Stomach (tissue), 9 donors: ENCODE measurements around the gene CHST11. TPM values are rescaled to one million over a fixed set of nuclear protein-coding genes. Genes with fewer than 3 reads are reported as not detected.

Experiments
- DNase-seq, 2 donors: peaks; one replicate each; pipeline versions ENCODE4 v3.0.0 to v3.0.0-alpha.2; 2013 to 2019
- H3K27ac ChIP-seq, 5 donors: fragments of 200-600 bp in 4 of 5; sonication (generic) in 4 of 5; one replicate each; pipeline ENCODE4 v1.5.1; 2013 to 2019; ENCODE audit warnings: mild to moderate bottlenecking in 1 of 5, moderate library complexity in 1 of 5
- H3K27me3 ChIP-seq, 3 donors: fragments of 200-600 bp; sonication (generic); one replicate each; pipeline ENCODE4 v1.5.1; 2017 to 2019; ENCODE audit warnings: mixed run types in 1 of 3
- H3K36me3 ChIP-seq, 4 donors: fragments of 200-600 bp; sonication (generic); 1 replicate in 3 of 4; 2 replicates in 1 of 4; pipeline ENCODE4 v1.5.1; 2016 to 2019
- H3K4me1 ChIP-seq, 4 donors: fragments of 200-600 bp; sonication (generic); one replicate each; pipeline ENCODE4 v1.5.1; 2016 to 2019
- H3K4me3 ChIP-seq, 4 donors: fragments of 200-600 bp; sonication (generic) in 3 of 4; one replicate each; pipeline ENCODE4 v1.5.1; 2016 to 2019; ENCODE audit warnings: mild to moderate bottlenecking in 1 of 4
- H3K9me3 ChIP-seq, 4 donors: fragments of 200-600 bp; sonication (generic); one replicate each; pipeline ENCODE4 v1.5.1; 2016 to 2019
- CTCF ChIP-seq, 7 experiments: fragments of 450-650 bp in 4 of 7; fragments of 200-600 bp in 3 of 7; sonication (generic) in 3 of 7; IDR thresholded peaks; one replicate each; pipeline ENCODE4 v1.5.1; 2016 to 2019; ENCODE audit warnings: antibody characterized with exemption in 7 of 7, control low read depth in 2 of 7, mild to moderate bottlenecking in 1 of 7
- EP300 ChIP-seq: sonication (generic); formaldehyde crosslinking; IDR thresholded peaks from one replicate; pipeline ENCODE4 v1.6.1; 2017; ENCODE audit warnings: antibody characterized with exemption
- POLR2A ChIP-seq, 4 donors: fragments of 450-650 bp; IDR thresholded peaks; one replicate each; pipeline ENCODE4 v1.6.1; 2016; ENCODE audit warnings: antibody characterized with exemption in 4 of 4, control low read depth in 2 of 4, mild to moderate bottlenecking in 1 of 4, moderate library complexity in 1 of 4
- POLR2AphosphoS5 ChIP-seq, 3 donors: sonication (generic); formaldehyde crosslinking; IDR thresholded peaks; one replicate each; pipeline ENCODE4 v1.6.1; 2016; ENCODE audit warnings: antibody characterized with exemption in 3 of 3
- WGBS, 5 donors: extraction: QIAGEN DNeasy Blood & Tissue Kit in 3 of 5; methylation state at CpG; one replicate each; pipeline versions ENCODE4 v1.1.5 to v1.1.7; 2013 to 2018; 5-methylcytosine and 5-hydroxymethylcytosine counted together
- intact Hi-C: fragments of 100-400 bp; cut with DNase I; formaldehyde crosslinking; loops from one replicate; pipeline ENCODE4 v1.15.1; 2023; ENCODE audit warnings: low total_unique reads
- polyA plus RNA-seq, 3 donors: library from polyadenylated mRNA; stranded (reverse); fragments of 200-250 nt; gene quantifications; one replicate each; pipeline ENCODE4 v1.2.3, GENCODE V29; 2013
- total RNA-seq, 5 donors: library from RNA; depleted of rRNA; stranded (reverse); fragments of >200 nt; gene quantifications; one replicate each; pipeline versions ENCODE4 v1.1.0 to v1.2.3, GENCODE V29; 2014 to 2016
- donor health status: healthy with polysubstance abuse.
- donor health status: Bipolar disorder and iron deficiency.
- donor health status: healthy.

Gene CHST11
- total and polyA plus RNA-seq, 8 donors = 2.3 to 192 (median 18.6) TPM

GRCh38 chr12:104746467-104747088, 289.8 kb downstream of the CHST11 start:
- Histone ChIP-seq H3K9me3 (no peaks in the 10 kb centered on the region), H3K27me3 (no peaks in the 10 kb centered on the region), H3K36me3 (no peaks in the 10 kb centered on the region), H3K4me1 (peaks cover 0 to 57% (median 16%) of the 10 kb centered on the region in 4 donors), H3K4me3 (no peak overlapping the region), H3K27ac (no peak overlapping the region)
- intact Hi-C loops = no loop called here
- 68 to 82% (median 72%) methylated on average over 6 of the region's 6 CpGs for WGBS, 5 donors
- no peak for TF ChIP-seq POLR2A (IDR thresholded peaks at IDR 0.05)
- no peak for TF ChIP-seq CTCF (IDR thresholded peaks at IDR 0.05)
- no peak for TF ChIP-seq EP300
- TF ChIP-seq POLR2AphosphoS5 (IDR thresholded peaks at IDR 0.05) = no peak
- DNase-seq = no peak

GRCh38 chr12:104747330-104747729, 290.6 kb downstream of the CHST11 start:
- Histone ChIP-seq H3K9me3 (no peaks in the 10 kb centered on the region), H3K36me3 (no peaks in the 10 kb centered on the region), H3K27me3 (no peaks in the 10 kb centered on the region), H3K4me3 (no peak overlapping the region), H3K27ac (no peak overlapping the region), H3K4me1 (peaks cover 0 to 52% (median 14%) of the 10 kb centered on the region in 4 donors)
- intact Hi-C loops = no loop called here
- WGBS, 5 donors = 79 to 93% (median 82%) methylated on average over 2 of the region's 2 CpGs
- TF ChIP-seq CTCF (IDR thresholded peaks at IDR 0.05) (no peak), POLR2AphosphoS5 (IDR thresholded peaks at IDR 0.05) (no peak), EP300 (no peak), POLR2A (IDR thresholded peaks at IDR 0.05) (no peak)
- no peak for DNase-seq

GRCh38 chr12:104747955-104748354, 291.2 kb downstream of the CHST11 start:
- H3K9me3 ChIP-seq = no peaks in the 10 kb centered on the region
- intact Hi-C loops = no loop called here

GRCh38 chr12:104748356-104748755, 291.6 kb downstream of the CHST11 start:
- TF ChIP-seq CTCF (IDR thresholded peaks at IDR 0.05) (no peak), POLR2AphosphoS5 (IDR thresholded peaks at IDR 0.05) (no peak), EP300 (no peak), POLR2A (IDR thresholded peaks at IDR 0.05) (no peak)
- H3K27ac ChIP-seq = peak overlapping the region in 2 of 5 donors; percentile 22 to 26
- H3K4me3 ChIP-seq = no peak overlapping the region
- no peaks in the 10 kb centered on the region for H3K27me3 ChIP-seq
- no peak for DNase-seq
- WGBS, 5 donors = 64 to 74% (median 71%) methylated on average over 7 of the region's 7 CpGs
- H3K36me3 ChIP-seq = no peaks in the 10 kb centered on the region
- no peaks in the 10 kb centered on the region for H3K9me3 ChIP-seq
- intact Hi-C loops = no loop called here
- H3K4me1 ChIP-seq = peaks cover 0 to 45% (median 10%) of the 10 kb centered on the region in 4 donors

More at GRCh38 chr12:104747955-104748354, 291.2 kb downstream of the CHST11 start:
- H3K4me3 ChIP-seq = no peak overlapping the region
- no peaks in the 10 kb centered on the region for H3K36me3 ChIP-seq
- no peak for TF ChIP-seq POLR2A (IDR thresholded peaks at IDR 0.05)
- no peak for TF ChIP-seq CTCF (IDR thresholded peaks at IDR 0.05)
- no peak for TF ChIP-seq EP300
- TF ChIP-seq POLR2AphosphoS5 (IDR thresholded peaks at IDR 0.05) = no peak
- H3K27me3 ChIP-seq = no peaks in the 10 kb centered on the region
- no peak for DNase-seq
- peak overlapping the region in 1 of 5 donors; percentile 26 for H3K27ac ChIP-seq
- peaks cover 0 to 46% (median 11%) of the 10 kb centered on the region in 4 donors for H3K4me1 ChIP-seq
- 78 to 90% (median 84%) methylated on average over 8 of the region's 8 CpGs for WGBS, 5 donors
